HCT116 (cell line): ENCODE data around the gene PCGF5. TPM values are rescaled to one million over a fixed set of nuclear protein-coding genes. Genes with fewer than 3 reads are reported as not detected.

Experiments used
- ATAC-seq: fragments of 200-7000 bp; cut with Tn5 transposase; 2 replicates; pipeline ENCODE4 v1.9.1; 2020; ENCODE audit warnings: mild to moderate bottlenecking, moderate library complexity
- BruUV-seq: library from RNA; stranded (reverse); fragments of 400-500 nt; replicated peaks from 2 replicates; lab custom pipeline; 2021; lab: Mats Ljungman, UMichigan
- CTCF ChIA-PET: fragments of 300-600 bp; sonication (Branson Sonifier 250); formaldehyde crosslinking; loops from one replicate; lab custom pipeline; 2021; ENCODE audit warnings: antibody characterized with exemption; lab: Charles Lee
- POLR2A ChIA-PET: fragments of 300-600, 350-600 bp; sonication (Branson Sonifier 250); formaldehyde crosslinking; loops from one replicate; lab custom pipeline; 2021; ENCODE audit warnings: antibody characterized with exemption; lab: Charles Lee
- RAD21 ChIA-PET, 2 experiments: fragments of 300-600 bp; sonication (Branson Sonifier 250); formaldehyde crosslinking; loops; one replicate each; lab custom pipeline; 2023; ENCODE audit warnings: low total read pairs in 2 of 2; ENCODE audit not compliant: uncharacterized antibody in 2 of 2, unreplicated experiment in 2 of 2, low non-redundant PET in 1 of 2; lab: Charles Lee
- DNase-seq: peaks from one replicate; pipeline ENCODE4 v3.0.0-alpha.2; 2010; ENCODE audit warnings: low read depth, low spot score
- H2AFZ ChIP-seq: fragments of 200-600 bp; shearing (Covaris generic), sonication (generic); 2 replicates; pipeline ENCODE4 v1.6.1; 2017; ENCODE audit warnings: low read depth, mixed run types, mixed read lengths, antibody characterized with exemption, low read length; ENCODE audit not compliant: poor library complexity, severe bottlenecking
- H3K27ac ChIP-seq: 2 replicates; pipeline ENCODE4 v1.5.1; 2012; ENCODE audit warnings: low read depth, low read length
- H3K27me3 ChIP-seq: fragments of 200-600 bp; sonication (generic); 2 replicates; pipeline ENCODE4 v1.6.1; 2016; ENCODE audit warnings: mixed run types, low read length, mixed read lengths; ENCODE audit not compliant: insufficient read depth
- H3K36me3 ChIP-seq, 2 experiments: fragments of 200-500 bp in 1 of 2; fragments of 200-600 bp in 1 of 2; sonication (Bioruptor generic) in 1 of 2; sonication (generic) in 1 of 2; 2 replicates each; pipeline versions ENCODE4 v1.5.1 to v1.6.1; 2014 to 2016; ENCODE audit warnings: low read length in 2 of 2, inconsistent platforms in 1 of 2, mixed read lengths in 1 of 2, mixed run types in 1 of 2; ENCODE audit not compliant: insufficient read depth in 2 of 2, control insufficient read depth in 1 of 2
- H3K4me1 ChIP-seq, 2 experiments: fragments of 200-600 bp in 1 of 2; sonication (generic) in 1 of 2; 2 replicates each; pipeline versions ENCODE4 v1.5.1 to v1.6.1; 2012 to 2017; ENCODE audit warnings: low read length in 2 of 2, inconsistent platforms in 1 of 2, mild to moderate bottlenecking in 1 of 2, mixed read lengths in 1 of 2, mixed run types in 1 of 2, moderate library complexity in 1 of 2; ENCODE audit not compliant: insufficient read depth in 2 of 2, control insufficient read depth in 1 of 2
- H3K4me2 ChIP-seq: fragments of 200-600 bp; sonication (generic); 2 replicates; pipeline ENCODE4 v1.6.1; 2017; ENCODE audit warnings: mixed run types, low read length, mixed read lengths
- H3K4me3 ChIP-seq, 2 experiments: fragments of 200-600 bp in 1 of 2; sonication (generic) in 1 of 2; replicated peaks in 1 of 2; 2 replicates each; pipeline ENCODE4 v1.5.1; 2011 to 2016; ENCODE audit warnings: low read length in 2 of 2, control low read depth in 1 of 2, low read depth in 1 of 2, mild to moderate bottlenecking in 1 of 2, mixed read lengths in 1 of 2, mixed run types in 1 of 2
- H3K79me2 ChIP-seq: fragments of 200-600 bp; sonication (generic); 2 replicates; pipeline ENCODE4 v1.6.1; 2017; ENCODE audit warnings: mild to moderate bottlenecking, mixed run types, low read length, moderate library complexity, mixed read lengths; ENCODE audit not compliant: insufficient read depth
- H3K9ac ChIP-seq: fragments of 200-600 bp; sonication (generic); 2 replicates; pipeline ENCODE4 v1.6.1; 2016; ENCODE audit warnings: low read length, mixed read lengths
- H3K9me2 ChIP-seq: fragments of 200-600 bp; sonication (generic), shearing (Covaris generic); 2 replicates; pipeline ENCODE4 v1.6.1; 2017; ENCODE audit warnings: mixed run types, mild to moderate bottlenecking, moderate library complexity; ENCODE audit not compliant: insufficient read depth
- H3K9me3 ChIP-seq, 2 experiments: fragments of 200-500 bp in 1 of 2; fragments of 200-600 bp in 1 of 2; sonication (Bioruptor generic) in 1 of 2; sonication (generic) in 1 of 2; 2 replicates each; pipeline ENCODE4 v1.6.1; 2014 to 2017; ENCODE audit warnings: low read length in 2 of 2, mixed read lengths in 2 of 2, inconsistent platforms in 1 of 2, low read depth in 1 of 2, mild to moderate bottlenecking in 1 of 2, mixed run types in 1 of 2, moderate library complexity in 1 of 2; ENCODE audit not compliant: control insufficient read depth in 1 of 2, insufficient read depth in 1 of 2
- H4K20me1 ChIP-seq: fragments of 200-600 bp; sonication (generic), shearing (Covaris generic); 2 replicates; pipeline ENCODE4 v1.6.1; 2017; ENCODE audit warnings: mixed run types, mild to moderate bottlenecking, moderate library complexity; ENCODE audit not compliant: insufficient read depth
- CBX3 ChIP-seq: IDR thresholded peaks from 2 replicates; pipeline ENCODE4 v1.6.1; 2012; ENCODE audit warnings: low read depth
- CEBPB ChIP-seq: IDR thresholded peaks from 2 replicates; pipeline ENCODE4 v1.6.1; 2012; ENCODE audit warnings: low read depth
- EGR1 ChIP-seq: IDR thresholded peaks from 2 replicates; pipeline ENCODE4 v1.6.1; 2012; ENCODE audit warnings: low read depth
- ELF1 ChIP-seq: IDR thresholded peaks from 2 replicates; pipeline ENCODE4 v1.6.1; 2012; ENCODE audit warnings: low read depth, borderline replicate concordance
- EZH2 ChIP-seq: fragments of 200-600 bp; sonication (generic); IDR thresholded peaks from 2 replicates; pipeline ENCODE4 v1.6.1; 2017; ENCODE audit warnings: antibody characterized with exemption, mixed run types
- EZH2phosphoT487 ChIP-seq: fragments of 200-600 bp; IDR thresholded peaks from 2 replicates; pipeline ENCODE4 v1.6.1; 2018; ENCODE audit warnings: antibody characterized with exemption, borderline replicate concordance
- FOSL1 ChIP-seq: IDR thresholded peaks from 2 replicates; pipeline ENCODE4 v1.6.1; 2012; ENCODE audit warnings: low read depth
- JUND ChIP-seq: IDR thresholded peaks from 2 replicates; pipeline ENCODE4 v1.6.1; 2012
- POLR2A ChIP-seq: IDR thresholded peaks from 2 replicates; pipeline ENCODE4 v1.7.0; 2011; ENCODE audit warnings: borderline replicate concordance; ENCODE audit not compliant: insufficient read depth, insufficient read length; ENCODE audit errors: extremely low read depth
- POLR2AphosphoS5 ChIP-seq: IDR thresholded peaks from 2 replicates; pipeline ENCODE4 v1.6.1; 2011; ENCODE audit warnings: mild to moderate bottlenecking, low read depth, low read length, moderate library complexity
- RAD21 ChIP-seq: IDR thresholded peaks from 2 replicates; pipeline ENCODE4 v1.6.1; 2012; ENCODE audit warnings: low read depth, mild to moderate bottlenecking
- SP1 ChIP-seq: IDR thresholded peaks from 2 replicates; pipeline ENCODE4 v1.6.1; 2012; ENCODE audit warnings: low read depth
- TCF7L2 ChIP-seq: IDR thresholded peaks from 2 replicates; pipeline ENCODE4 v1.7.0; 2011; ENCODE audit warnings: borderline replicate concordance, inconsistent platforms; ENCODE audit not compliant: insufficient read depth, insufficient read length; ENCODE audit errors: extremely low read depth
- YY1 ChIP-seq: IDR thresholded peaks from 2 replicates; pipeline ENCODE4 v1.6.1; 2011; ENCODE audit warnings: low read length, low read depth, moderate library complexity, mild to moderate bottlenecking; ENCODE audit not compliant: insufficient replicate concordance; ENCODE audit errors: extremely low read depth
- ZNF274 ChIP-seq: fragments of 200-500 bp; sonication (Bioruptor generic); IDR thresholded peaks from 2 replicates; pipeline ENCODE4 v1.6.1; 2014; ENCODE audit warnings: mild to moderate bottlenecking, low read depth, low read length, inconsistent platforms
- intact Hi-C: fragments of 100-400 bp; cut with micrococcal nuclease; formaldehyde crosslinking; loops from 2 replicates; pipeline ENCODE4 v1.10.0; 2022
- total RNA-seq: library from RNA; stranded (reverse); gene quantifications from one replicate; pipeline ENCODE4 v1.2.1, GENCODE V29; 2021; ENCODE audit not compliant: unreplicated experiment
- TF ChIP-seq, protein P1 (sequence below): IDR thresholded peaks from 2 replicates; pipeline ENCODE4 v1.6.1; 2012
- TF ChIP-seq, protein P2 (sequence below): IDR thresholded peaks from 2 replicates; pipeline ENCODE4 v1.6.1; 2012
- TF ChIP-seq, protein P3 (sequence below), 3 experiments: fragments of 200-600 bp in 1 of 3; sonication (generic) in 1 of 3; IDR thresholded peaks in 2 of 3; conservative IDR thresholded peaks in 1 of 3; 2 replicates each; pipeline ENCODE4 v1.5.1; 2012 to 2017; ENCODE audit warnings: low read depth in 2 of 3, low read length in 2 of 3, antibody characterized with exemption in 1 of 3, borderline replicate concordance in 1 of 3, control low read depth in 1 of 3, mild to moderate bottlenecking in 1 of 3, mixed read lengths in 1 of 3, mixed run types in 1 of 3, moderate library complexity in 1 of 3; ENCODE audit not compliant: insufficient read depth in 1 of 3

The PCGF5 gene
- total RNA-seq, 1 experiment from 2014 or later, result 27.5 TPM

DNA sequence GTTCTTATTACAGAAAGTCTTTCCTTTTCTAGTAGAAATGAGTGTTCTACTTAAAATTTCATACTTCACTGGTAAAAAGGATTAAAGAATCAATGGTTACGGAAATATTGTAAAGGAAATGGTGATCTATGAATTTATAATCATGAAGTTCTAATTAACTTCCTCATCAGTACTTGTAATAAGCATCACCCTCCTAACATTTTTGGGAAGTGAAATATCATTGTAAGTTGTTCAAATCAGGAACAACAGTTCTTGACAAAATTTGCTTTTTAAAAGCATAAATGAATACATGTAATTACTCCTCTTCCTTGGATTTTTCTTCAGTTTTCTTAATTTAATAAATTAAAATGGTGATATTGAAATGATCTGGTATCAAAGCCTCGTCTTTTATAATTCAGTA is 5.6 kb upstream of the PCGF5 start:
- H3K4me2 ChIP-seq, result no peak overlapping the region
- H3K79me2 ChIP-seq, result no peaks in the 10 kb centered on the region
- H3K27ac ChIP-seq, result no peak overlapping the region
- peaks cover under 1 to 2% of the 10 kb centered on the region in 2 experiments; a peak in 3 of 4 replicates for H3K4me1 ChIP-seq
- no peaks in the 10 kb centered on the region for H3K9me3 ChIP-seq
- DNase-seq (no peak), ATAC-seq (no peak)
- RAD21 ChIA-PET, result no interaction called here
- BruUV-seq, result no TSS peak
- CTCF ChIA-PET, result no interaction called here
- H4K20me1 ChIP-seq, result no peaks in the 10 kb centered on the region
- H3K36me3 ChIP-seq, result no peaks in the 10 kb centered on the region
- H3K4me3 ChIP-seq, result no peak overlapping the region
- no peaks in the 10 kb centered on the region for H3K9me2 ChIP-seq
- no peak for TF ChIP-seq JUND
- TF ChIP-seq EZH2, result no peak
- TF ChIP-seq ELF1, result no peak
- no peak for TF ChIP-seq TCF7L2
- no peak for TF ChIP-seq POLR2A
- TF ChIP-seq FOSL1, result no peak
- TF ChIP-seq SP1, result no peak
- no peak for TF ChIP-seq EGR1
- TF ChIP-seq, protein P1, sequence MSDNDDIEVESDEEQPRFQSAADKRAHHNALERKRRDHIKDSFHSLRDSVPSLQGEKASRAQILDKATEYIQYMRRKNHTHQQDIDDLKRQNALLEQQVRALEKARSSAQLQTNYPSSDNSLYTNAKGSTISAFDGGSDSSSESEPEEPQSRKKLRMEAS, result no peak
- no peak for TF ChIP-seq EZH2phosphoT487
- TF ChIP-seq YY1, result no peak
- TF ChIP-seq, protein P2, sequence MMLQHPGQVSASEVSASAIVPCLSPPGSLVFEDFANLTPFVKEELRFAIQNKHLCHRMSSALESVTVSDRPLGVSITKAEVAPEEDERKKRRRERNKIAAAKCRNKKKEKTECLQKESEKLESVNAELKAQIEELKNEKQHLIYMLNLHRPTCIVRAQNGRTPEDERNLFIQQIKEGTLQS, result no peak
- no peak for TF ChIP-seq CBX3
- no peak overlapping the region for H3K9ac ChIP-seq
- intact Hi-C loops, result no loop called here
- H3K27me3 ChIP-seq, result no peaks in the 10 kb centered on the region
- POLR2A ChIA-PET, result no interaction called here
- H2AFZ ChIP-seq, result no peak overlapping the region

DNA sequence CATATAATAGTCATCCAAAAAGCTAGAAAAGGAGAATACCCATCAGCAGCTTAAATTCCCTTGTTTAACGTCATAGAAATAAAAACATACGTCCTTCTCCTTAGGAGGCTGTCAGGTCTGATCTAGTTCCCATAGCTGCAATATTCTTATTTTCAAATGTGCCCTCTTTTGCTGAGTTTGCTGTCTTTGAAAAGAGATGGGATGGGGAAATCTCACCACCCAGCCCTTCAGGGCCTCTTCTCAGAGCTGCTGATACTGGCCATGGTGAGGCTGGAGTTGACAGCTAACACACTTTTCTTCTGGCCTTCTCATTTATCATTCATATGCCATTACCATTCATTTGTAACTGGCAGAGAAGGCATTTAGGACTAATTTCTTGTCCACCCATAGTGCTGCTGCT is 5.1 kb upstream of the PCGF5 start:
- Histone ChIP-seq H4K20me1 (no peaks in the 10 kb centered on the region), H3K27me3 (no peaks in the 10 kb centered on the region), H3K4me1 (peaks cover 3 to 6% of the 10 kb centered on the region in 2 experiments; a peak in 3 of 4 replicates), H2AFZ (no peak overlapping the region), H3K4me3 (no peak overlapping the region), H3K27ac (no peak overlapping the region), H3K36me3 (no peaks in the 10 kb centered on the region), H3K9me3 (no peaks in the 10 kb centered on the region), H3K4me2 (no peak overlapping the region), H3K9ac (no peak overlapping the region), H3K9me2 (no peaks in the 10 kb centered on the region), H3K79me2 (no peaks in the 10 kb centered on the region)
- ATAC-seq, result no peak
- intact Hi-C loops, result no loop called here
- no peak for DNase-seq
- ChIA-PET CTCF (no interaction called here), POLR2A (no interaction called here), RAD21 (no interaction called here)
- no TSS peak for BruUV-seq
- TF ChIP-seq ZNF274, result no peak
- no peak for TF ChIP-seq RAD21
- TF ChIP-seq FOSL1, result no peak
- TF ChIP-seq POLR2AphosphoS5, result no peak
- no peak for TF ChIP-seq TCF7L2
- no peak for TF ChIP-seq CEBPB
- TF ChIP-seq, protein P3, sequence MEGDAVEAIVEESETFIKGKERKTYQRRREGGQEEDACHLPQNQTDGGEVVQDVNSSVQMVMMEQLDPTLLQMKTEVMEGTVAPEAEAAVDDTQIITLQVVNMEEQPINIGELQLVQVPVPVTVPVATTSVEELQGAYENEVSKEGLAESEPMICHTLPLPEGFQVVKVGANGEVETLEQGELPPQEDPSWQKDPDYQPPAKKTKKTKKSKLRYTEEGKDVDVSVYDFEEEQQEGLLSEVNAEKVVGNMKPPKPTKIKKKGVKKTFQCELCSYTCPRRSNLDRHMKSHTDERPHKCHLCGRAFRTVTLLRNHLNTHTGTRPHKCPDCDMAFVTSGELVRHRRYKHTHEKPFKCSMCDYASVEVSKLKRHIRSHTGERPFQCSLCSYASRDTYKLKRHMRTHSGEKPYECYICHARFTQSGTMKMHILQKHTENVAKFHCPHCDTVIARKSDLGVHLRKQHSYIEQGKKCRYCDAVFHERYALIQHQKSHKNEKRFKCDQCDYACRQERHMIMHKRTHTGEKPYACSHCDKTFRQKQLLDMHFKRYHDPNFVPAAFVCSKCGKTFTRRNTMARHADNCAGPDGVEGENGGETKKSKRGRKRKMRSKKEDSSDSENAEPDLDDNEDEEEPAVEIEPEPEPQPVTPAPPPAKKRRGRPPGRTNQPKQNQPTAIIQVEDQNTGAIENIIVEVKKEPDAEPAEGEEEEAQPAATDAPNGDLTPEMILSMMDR (IDR thresholded peaks at IDR 0.05 in 2 of 3, conservative IDR thresholded peaks at IDR 0.05 in 1 of 3; ENCODE audit: borderline replicate concordance in 1 of 3, insufficient read depth in 1 of 3, low read depth in 2 of 3, low read length in 2 of 3), result no peak
- TF ChIP-seq POLR2A, result no peak
- no peak for TF ChIP-seq YY1
- TF ChIP-seq, protein P1, result no peak
- TF ChIP-seq, protein P2, result no peak
